ENCODE data around the gene SLC13A4.

- TF ChIP-seq EZH2phosphoT487 (IDR thresholded peaks at IDR 0.05; ENCODE audit: low read depth): no peak
- no peak for TF ChIP-seq CTCF (IDR thresholded peaks at IDR 0.05; ENCODE audit: low read depth, low read length)
Measured at GRCh38 chr7:135769005-135769802, 41.2 kb upstream of the SLC13A4 start.

All from OCI-LY3 (cell line).